GM12875 (cell line): ENCODE results near the gene CD3E.

Source experiments
- H3K4me3 ChIP-seq: one replicate; pipeline ENCODE4 v1.5.1; 2011; ENCODE audit warnings: low read depth, low read length, control low read depth
- CTCF ChIP-seq: IDR thresholded peaks from 2 replicates; pipeline ENCODE4 v1.5.1; 2011; ENCODE audit warnings: low read depth, mild to moderate bottlenecking, control low read depth, inconsistent platforms, low read length, moderate library complexity, borderline replicate concordance; ENCODE audit not compliant: insufficient read depth

Gene CD3E

DNA sequence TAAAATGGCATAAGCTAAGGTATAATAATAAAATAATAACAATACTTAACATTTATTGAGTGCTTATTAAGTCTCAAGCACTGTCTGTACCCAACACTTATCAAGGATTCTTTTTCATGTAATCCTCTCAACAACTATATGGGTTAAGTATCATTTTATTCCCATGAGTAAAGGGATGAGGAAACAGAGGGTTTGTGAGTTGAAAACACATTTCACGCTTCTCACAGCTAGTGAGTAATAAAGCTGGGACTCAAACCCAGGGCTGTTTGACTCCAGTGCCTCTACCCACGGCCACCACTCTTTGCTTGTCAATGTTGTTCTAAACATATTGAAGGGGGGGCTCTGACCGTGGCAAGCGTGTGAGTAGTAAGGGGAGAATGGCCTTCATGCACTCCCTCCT lies 8.7 kb downstream of the CD3E start:
- no peak for TF ChIP-seq CTCF
- no peak overlapping the region for H3K4me3 ChIP-seq

- H3K4me3 ChIP-seq, result no peak overlapping the region
- no peak for TF ChIP-seq CTCF
Measured at GRCh38 chr11:118314988-118315411, 10.5 kb downstream of the CD3E start.

DNA sequence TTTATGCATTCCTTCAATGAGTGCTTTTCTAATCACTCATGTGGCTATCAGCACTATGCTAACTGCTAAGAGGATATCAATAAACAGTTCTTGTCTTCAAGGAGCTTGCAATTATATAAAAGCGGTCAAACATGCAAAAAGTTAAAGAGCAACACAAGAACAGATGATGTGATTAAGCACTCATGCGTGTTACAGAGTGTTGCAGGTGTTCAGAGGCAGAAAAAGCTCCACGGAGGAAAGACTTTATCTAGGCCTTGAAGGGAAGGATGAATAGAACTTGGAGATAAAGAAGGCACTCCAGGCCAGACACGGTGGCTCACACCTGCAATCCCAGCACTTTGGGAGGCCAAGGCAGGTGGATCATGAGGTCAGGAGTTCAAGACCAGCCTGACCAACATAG lies 13.6 kb downstream of the CD3E start:
- no peak overlapping the region for H3K4me3 ChIP-seq
- TF ChIP-seq CTCF, result no peak

DNA sequence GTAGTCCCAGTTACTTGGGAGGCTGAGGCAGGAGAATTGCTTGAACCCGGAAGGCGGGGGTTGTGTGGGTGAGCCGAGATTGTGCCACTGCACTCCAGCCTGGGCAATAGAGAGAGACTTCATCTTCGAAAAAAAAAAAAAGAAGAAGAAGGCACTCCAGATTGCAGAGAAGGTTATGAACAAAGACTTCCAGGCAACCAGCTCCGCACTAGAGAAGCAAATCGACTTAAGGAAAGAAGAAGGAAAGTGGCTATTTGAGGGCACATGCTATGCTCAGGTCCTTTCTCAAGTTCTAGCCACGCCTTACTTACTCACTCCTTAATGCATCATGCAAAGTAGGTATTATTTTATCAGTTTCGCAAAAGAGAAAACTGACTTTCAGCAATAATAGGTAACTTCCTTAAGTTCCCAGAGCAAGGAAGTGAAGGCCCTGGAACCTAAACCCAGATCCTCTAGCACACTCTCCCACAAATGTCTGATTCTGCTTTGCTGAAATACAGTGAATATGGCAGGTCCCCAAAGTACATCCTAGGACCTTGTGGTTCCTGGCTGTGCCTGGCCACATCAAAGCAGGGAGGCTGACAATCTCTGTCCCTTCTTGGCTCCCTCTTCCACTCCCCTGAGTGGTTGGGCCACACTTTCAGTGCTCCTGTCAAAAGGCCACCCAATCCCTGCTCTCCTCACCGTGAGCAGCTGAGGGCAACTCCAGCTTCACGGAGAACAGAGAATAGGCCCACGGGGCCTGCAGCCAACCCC lies 14.2 kb downstream of the CD3E start:
- no peak for TF ChIP-seq CTCF
- no peak overlapping the region for H3K4me3 ChIP-seq

DNA sequence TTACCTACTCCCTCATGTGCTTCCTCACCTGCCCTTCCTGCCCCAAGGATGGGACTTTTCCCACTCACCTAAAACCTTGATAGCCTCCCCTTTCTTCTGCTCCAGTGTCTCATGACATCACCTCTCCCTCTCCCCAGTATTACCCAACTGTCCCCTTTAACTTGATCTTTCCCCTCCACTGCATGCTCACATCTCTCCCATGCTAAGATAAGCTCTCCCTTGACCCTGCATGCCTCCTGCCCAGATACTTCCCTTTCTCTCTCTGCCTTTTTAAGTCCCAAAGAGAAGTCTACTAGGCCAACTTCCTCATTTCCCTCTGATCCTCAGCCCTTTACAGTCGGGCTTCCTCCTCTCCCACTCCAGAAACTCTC lies 14.8 kb downstream of the CD3E start:
- H3K4me3 ChIP-seq, result no peak overlapping the region
- TF ChIP-seq CTCF, result no peak

DNA sequence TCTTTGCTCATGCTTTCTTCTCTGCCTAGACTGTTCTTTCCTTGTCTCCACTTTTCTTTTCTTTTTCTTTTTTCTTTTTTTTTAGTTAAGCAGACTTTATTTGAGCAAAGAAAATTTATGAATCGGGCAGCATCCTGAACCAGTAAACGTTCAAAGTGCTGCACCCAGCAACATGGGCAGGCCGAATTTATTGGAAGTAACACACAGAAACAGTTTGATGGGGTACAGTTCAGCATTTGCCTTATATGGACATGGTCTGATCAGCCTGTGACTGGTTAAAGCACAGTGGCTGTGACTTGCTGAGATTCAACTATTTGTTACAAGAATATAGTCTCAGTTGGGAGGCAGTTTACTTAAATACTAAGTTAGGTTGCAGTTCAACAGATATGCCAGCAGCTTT lies 16.0 kb downstream of the CD3E start:
- no peak for TF ChIP-seq CTCF
- H3K4me3 ChIP-seq, result no peak overlapping the region

GRCh38 chr11:118321386-118322082 lies 17.0 kb downstream of the CD3E start:
- no peak overlapping the region for H3K4me3 ChIP-seq
- TF ChIP-seq CTCF, result no peak
